HepG2 (cell line): ENCODE measurements around the gene LIPC. TPM values are rescaled to one million over a fixed set of nuclear protein-coding genes. Genes with fewer than 3 reads are reported as not detected.

Experiments used
- ATAC-seq: fragments of 200-7000 bp; cut with Tn5 transposase; 3 replicates; pipeline ENCODE4 v1.9.1; 2020; ENCODE audit warnings: mild to moderate bottlenecking, moderate library complexity
- BruUV-seq: library from RNA; stranded (reverse); fragments of 400-500 nt; replicated peaks from 2 replicates; lab custom pipeline; 2021; lab: Mats Ljungman, UMichigan
- CTCF ChIA-PET: fragments of 300-600 bp; formaldehyde crosslinking; extraction: SDS; loops from one replicate; lab custom pipeline; 2021; ENCODE audit warnings: low total read pairs, inconsistent platforms, low intra/inter-chr PET ratio; lab: Yijun Ruan, JAX
- POLR2A ChIA-PET: fragments of 350-600 bp; sonication (Branson Sonifier 250); formaldehyde crosslinking; loops from one replicate; lab custom pipeline; 2020; ENCODE audit warnings: antibody characterized with exemption, inconsistent platforms; lab: Yijun Ruan, JAX
- DNase-seq: peaks from one replicate; pipeline ENCODE4 v3.0.0-alpha.2; 2015; ENCODE audit warnings: low spot score
- FAIRE-seq: peaks from 3 replicates; lab custom pipeline; 2011; peaks lifted over from hg19 to GRCh38; lab: Jason Lieb, UNC
- H2AFZ ChIP-seq: one replicate; pipeline ENCODE4 v1.6.1; 2011; ENCODE audit warnings: low read length, inconsistent platforms
- H3K27ac ChIP-seq: fragments of 300-600 bp; 3 replicates; pipeline ENCODE4 v1.8.0; 2011; ENCODE audit warnings: mixed run types, mild to moderate bottlenecking, mixed read lengths, low read length, inconsistent platforms; ENCODE audit not compliant: insufficient read depth; ENCODE audit errors: extremely low read length
- H3K27me3 ChIP-seq, 2 experiments: fragments of 200-600 bp in 1 of 2; 2 replicates in 1 of 2; 3 replicates in 1 of 2; pipeline versions ENCODE4 v1.6.0 to v1.8.0; 2011; ENCODE audit warnings: low read length in 2 of 2, mild to moderate bottlenecking in 2 of 2, moderate library complexity in 2 of 2, inconsistent platforms in 1 of 2; ENCODE audit not compliant: insufficient read depth in 2 of 2, control insufficient read depth in 1 of 2
- H3K36me3 ChIP-seq, 2 experiments: fragments of 200-600 bp in 1 of 2; replicated peaks in 1 of 2; 2 replicates in 1 of 2; 3 replicates in 1 of 2; pipeline versions ENCODE4 v1.5.1 to v1.8.0; 2011; ENCODE audit warnings: low read length in 2 of 2, inconsistent platforms in 1 of 2; ENCODE audit not compliant: insufficient read depth in 2 of 2, control insufficient read depth in 1 of 2
- H3K4me1 ChIP-seq: 2 replicates; pipeline ENCODE4 v1.5.1; 2012; ENCODE audit warnings: low read length, inconsistent platforms; ENCODE audit not compliant: insufficient read depth
- H3K4me2 ChIP-seq: 2 replicates; pipeline ENCODE4 v1.6.0; 2011; ENCODE audit warnings: low read depth, low read length, inconsistent platforms
- H3K4me3 ChIP-seq, 3 experiments: fragments of 200-600 bp in 1 of 3; sonication (generic), shearing (Covaris generic) in 1 of 3; replicated peaks in 1 of 3; 2 replicates each; pipeline ENCODE4 v1.5.1; 2011 to 2016; ENCODE audit warnings: low read length in 3 of 3, inconsistent platforms in 2 of 3, low read depth in 2 of 3, mild to moderate bottlenecking in 2 of 3, control low read depth in 1 of 3, mixed read lengths in 1 of 3; ENCODE audit not compliant: insufficient read depth in 1 of 3
- H3K79me2 ChIP-seq: one replicate; pipeline ENCODE4 v1.6.1; 2011; ENCODE audit warnings: low read length, inconsistent platforms; ENCODE audit not compliant: insufficient read depth
- H3K9ac ChIP-seq: 2 replicates; pipeline ENCODE4 v1.6.0; 2011; ENCODE audit warnings: mild to moderate bottlenecking, low read depth, low read length, inconsistent platforms; ENCODE audit not compliant: insufficient read depth
- H3K9me3 ChIP-seq: 2 replicates; pipeline ENCODE4 v1.5.1; 2012; ENCODE audit warnings: mild to moderate bottlenecking, low read length
- H4K20me1 ChIP-seq: 2 replicates; pipeline ENCODE4 v1.6.0; 2011; ENCODE audit warnings: inconsistent platforms, mild to moderate bottlenecking, low read length, moderate library complexity; ENCODE audit not compliant: insufficient read depth
- ATM ChIP-seq: fragments of 450-650 bp; IDR thresholded peaks from 2 replicates; pipeline ENCODE4 v1.7.1; 2017; ENCODE audit warnings: mild to moderate bottlenecking, borderline replicate concordance
- HNF4G ChIP-seq, 2 experiments: sonication (generic) in 1 of 2; formaldehyde crosslinking in 1 of 2; IDR thresholded peaks; 2 replicates each; pipeline versions ENCODE4 v1.4.0 to v1.6.1; 2011 to 2020; ENCODE audit warnings: borderline replicate concordance in 2 of 2, low read depth in 2 of 2, mild to moderate bottlenecking in 2 of 2, low read length in 1 of 2, missing genetic modification reagents in 1 of 2, moderate library complexity in 1 of 2
- HNRNPL ChIP-seq: fragments of 200-400 bp; formaldehyde crosslinking; IDR thresholded peaks from 2 replicates; pipeline ENCODE4 v1.6.1; 2017; ENCODE audit warnings: mild to moderate bottlenecking, low read depth, low read length
- KDM1A ChIP-seq: IDR thresholded peaks from 2 replicates; pipeline ENCODE4 v1.6.1; 2016; ENCODE audit warnings: missing compliant biosample characterization
- KDM4B ChIP-seq: sonication (generic); formaldehyde crosslinking; IDR thresholded peaks from 2 replicates; pipeline ENCODE4 v1.4.0; 2020; ENCODE audit warnings: missing genetic modification reagents
- MBD4 ChIP-seq: IDR thresholded peaks from 2 replicates; pipeline ENCODE4 v1.6.1; 2012; ENCODE audit warnings: low read length, inconsistent platforms, borderline replicate concordance
- MLLT10 ChIP-seq: sonication (generic); formaldehyde crosslinking; IDR thresholded peaks from 2 replicates; pipeline ENCODE4 v1.4.0; 2020; ENCODE audit warnings: missing genetic modification reagents
- RXRB ChIP-seq: IDR thresholded peaks from 2 replicates; pipeline ENCODE4 v1.6.1; 2016; ENCODE audit warnings: borderline replicate concordance, missing genetic modification reagents, missing compliant biosample characterization
- TRIM22 ChIP-seq: fragments of 450-650 bp; IDR thresholded peaks from 2 replicates; pipeline ENCODE4 v1.6.1; 2017
- ZBTB7A ChIP-seq: sonication (generic); formaldehyde crosslinking; IDR thresholded peaks from 2 replicates; pipeline ENCODE4 v1.8.0; 2022; ENCODE audit warnings: mild to moderate bottlenecking, missing genetic modification reagents
- ZKSCAN1 ChIP-seq: fragments of 150-350 bp; IDR thresholded peaks from 2 replicates; pipeline ENCODE4 v1.6.1; 2014; ENCODE audit warnings: low read length
- ZNF552 ChIP-seq: sonication (generic); formaldehyde crosslinking; IDR thresholded peaks from 2 replicates; pipeline ENCODE4 v1.9.0; 2022; ENCODE audit warnings: missing genetic modification reagents, mild to moderate bottlenecking, borderline replicate concordance
- ZNF564 ChIP-seq: sonication (generic); formaldehyde crosslinking; IDR thresholded peaks from 2 replicates; pipeline ENCODE4 v1.8.1; 2023; ENCODE audit warnings: mild to moderate bottlenecking, missing genetic modification reagents
- ZNF670 ChIP-seq: sonication (generic); formaldehyde crosslinking; IDR thresholded peaks from 2 replicates; pipeline ENCODE4 v1.8.0; 2022; ENCODE audit warnings: mild to moderate bottlenecking, missing genetic modification reagents, borderline replicate concordance
- WGBS: methylation state at CpG from one replicate; pipeline ENCODE4 v1.1.6; 2017; ENCODE audit warnings: low lambda C conversion rate; 5-methylcytosine and 5-hydroxymethylcytosine counted together
- in situ Hi-C: cut with HindIII; loops from 2 replicates; pipeline ENCODE4 v1.10.0; 2017; ENCODE audit warnings: low pct_unique_long_range_greater_than_20kb; ENCODE audit not compliant: extremely low pct_ligation_motif_present
- intact Hi-C: fragments of 100-400 bp; cut with micrococcal nuclease; formaldehyde crosslinking; loops from one replicate; pipeline ENCODE4 v1.10.0; 2022; ENCODE audit not compliant: unreplicated experiment
- polyA plus RNA-seq, 8 experiments: library from polyadenylated mRNA; depleted of rRNA in 3 of 8; stranded (reverse) in 7 of 8; unstranded in 1 of 8; fragments of >200 nt; fragmentation: Illumina TruSeq in 4 of 8; extraction: Trizol in 4 of 8; gene quantifications; 2 replicates each; pipeline versions ENCODE4 v1.2.1 to v1.2.3, GENCODE V29; 2011 to 2016; ENCODE audit warnings: low read depth in 4 of 8, missing spikeins in 1 of 8, mixed read lengths in 1 of 8; ENCODE audit not compliant: insufficient read depth in 1 of 8
- total RNA-seq, 5 experiments: library from RNA; depleted of rRNA; stranded (reverse); fragments of >200 nt; fragmentation: Illumina TruSeq; extraction: Trizol; gene quantifications; 2 replicates each; pipeline ENCODE4 v1.2.3, GENCODE V29; 2016; ENCODE audit warnings: low read depth in 1 of 5

LIPC gene
- total and polyA plus RNA-seq, 2 of the 13 experiments (the other 11 are each of a cell fraction or from before 2014, with no cell fraction given), result 26.0 to 38.0 TPM

DNA sequence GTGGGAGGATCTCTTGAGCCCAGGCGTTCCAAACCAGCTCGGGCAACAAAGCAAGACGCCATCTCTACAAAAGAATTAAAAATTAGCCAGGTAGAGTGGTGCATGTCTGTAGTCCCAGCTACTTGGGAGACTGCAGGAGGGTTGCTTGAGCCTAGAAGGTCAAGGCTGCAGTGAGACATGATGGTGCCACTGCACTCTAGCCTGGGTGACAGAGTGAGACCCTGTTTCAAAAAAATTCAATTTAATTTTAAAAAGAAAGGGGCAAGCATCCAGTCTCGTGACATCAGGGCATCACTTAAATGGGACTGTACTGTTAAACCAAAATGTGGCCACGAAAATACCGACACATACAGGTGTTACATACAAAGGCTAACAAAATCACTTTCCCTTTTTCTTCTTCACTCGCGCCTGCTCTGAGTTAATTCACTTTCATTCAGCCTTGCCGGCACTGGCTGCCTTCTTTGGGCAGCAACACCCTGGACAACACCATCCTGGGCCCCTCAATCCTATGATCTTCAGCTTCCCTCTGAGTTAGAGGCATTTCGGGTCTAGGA lies 121.7 kb downstream of the LIPC start (continued):
- TF ChIP-seq HNF4G (IDR thresholded peaks at IDR 0.05; ENCODE audit: borderline replicate concordance, low read depth, low read length) (no peak), HNF4G (CRISPR knock-in tag; IDR thresholded peaks at IDR 0.05; ENCODE audit: borderline replicate concordance, low read depth) (no peak), KDM4B (CRISPR knock-in tag) (no peak), ATM (no peak), ZNF564 (CRISPR knock-in tag) (no peak), TRIM22 (no peak)

- no peak overlapping the region for H3K4me2 ChIP-seq
- no peak for TF ChIP-seq ZBTB7A (CRISPR knock-in tag)
- no peak for TF ChIP-seq MLLT10 (CRISPR knock-in tag)
- TF ChIP-seq ZKSCAN1, result no peak
- TF ChIP-seq ZNF552 (CRISPR knock-in tag), result no peak
- no peak for TF ChIP-seq ZNF670
- TF ChIP-seq KDM1A (CRISPR knock-in tag), result no peak
- TF ChIP-seq RXRB, result no peak
- TF ChIP-seq HNRNPL, result no peak
- no peak for TF ChIP-seq MBD4
- TF ChIP-seq, all 625 proteins: peak for 0
- in situ Hi-C loops (loop anchor here (5.0 kb wide), 1 partner anchor 112 kb away; no protein-coding TSS in a partner anchor), intact Hi-C loops (no loop called here)
- no peak overlapping the region for H2AFZ ChIP-seq
- no peaks in the 10 kb centered on the region for H3K27me3 ChIP-seq
- no TSS peak for BruUV-seq
- DNase-seq (no peak), ATAC-seq (no peak), FAIRE-seq (no peak)
- POLR2A ChIA-PET, result interaction anchor here (2.3 kb wide), 1 partner anchor 27 kb away, joined by 7 read pairs; no protein-coding TSS in a partner anchor
- H3K36me3 ChIP-seq, result no peaks in the 10 kb centered on the region
- no peaks in the 10 kb centered on the region for H3K9me3 ChIP-seq
- no peaks in the 10 kb centered on the region for H4K20me1 ChIP-seq
- CTCF ChIA-PET, result no interaction called here
- H3K79me2 ChIP-seq, result no peaks in the 10 kb centered on the region
- peaks cover 33% of the 10 kb centered on the region for H3K4me1 ChIP-seq
- 94% methylated on average over 5 of the region's 5 CpGs for WGBS
- no peak overlapping the region for H3K4me3 ChIP-seq
- no peak overlapping the region for H3K27ac ChIP-seq
- H3K9ac ChIP-seq, result no peak overlapping the region
Measured at GRCh38 chr15:58554758-58555157, 123.0 kb downstream of the LIPC start.
